ENCODE data around the gene MARCHF6.
A peak's percentile ranks its signal among the peaks of the same experiment; 100 is the strongest.
"Not testable (repeated sequence)": the region's sequence is repeated elsewhere in the genome, so short reads cannot be mapped to it uniquely, and the experiment has no call there.

MARCHF6 gene

GRCh38 chr5:10353241-10354047 lies at the start of gene MARCHF6:
Gene MARCHF6 (plus strand): TSS chr5:10353695. CDS start chr5:10353899, 204 bp downstream.
- peak; percentile 96 for DNase-seq

- DNase-seq, result no peak
These were observed 49.8 kb upstream of the MARCHF6 start for GRCh38 chr5:10303699-10304170.

GRCh38 chr5:10304932-10305331 lies 48.6 kb upstream of the MARCHF6 start:
- no peak for DNase-seq

- DNase-seq, result no peak
These were observed 47.4 kb upstream of the MARCHF6 start for GRCh38 chr5:10306114-10306513.

- DNase-seq, result no peak
These were observed 46.7 kb upstream of the MARCHF6 start for GRCh38 chr5:10306806-10307205.

GRCh38 chr5:10307206-10308148 lies 46.0 kb upstream of the MARCHF6 start, which contains the start of gene CMBL:
Gene CMBL (minus strand): TSS chr5:10307902. CDS start chr5:10290762, 17,140 bp downstream.
- peak; percentile 66 for DNase-seq

GRCh38 chr5:10308844-10309243 lies 44.7 kb upstream of the MARCHF6 start:
- no peak for DNase-seq

- no peak for DNase-seq
These were observed 43.3 kb upstream of the MARCHF6 start for GRCh38 chr5:10310066-10310779.

- DNase-seq, result not testable (repeated sequence)
These were observed 42.5 kb upstream of the MARCHF6 start for GRCh38 chr5:10310835-10311570.

GRCh38 chr5:10311595-10312425 lies 41.7 kb upstream of the MARCHF6 start:
- DNase-seq, result no peak

GRCh38 chr5:10315201-10315600 lies 38.3 kb upstream of the MARCHF6 start:
- no peak for DNase-seq

- no peak for DNase-seq
These were observed 37.5 kb upstream of the MARCHF6 start for GRCh38 chr5:10315824-10316509.

GRCh38 chr5:10317825-10318682 lies 35.4 kb upstream of the MARCHF6 start:
- DNase-seq, result no peak

- no peak for DNase-seq
These were observed 34.2 kb upstream of the MARCHF6 start for GRCh38 chr5:10319202-10319851.

- DNase-seq, result no peak
These were observed 32.7 kb upstream of the MARCHF6 start for GRCh38 chr5:10320793-10321192.

GRCh38 chr5:10321882-10322281 lies 31.6 kb upstream of the MARCHF6 start:
- DNase-seq, result no peak

GRCh38 chr5:10323588-10324488 lies 29.7 kb upstream of the MARCHF6 start:
- no peak for DNase-seq

Measured in NCI-H446 treated with DMSO at 0.1 percent for 48 hours (cell line).